OCI-LY3 (cell line): ENCODE data around the gene C1QTNF2.

Source experiments
- CTCF ChIP-seq: fragments of 200-600, 300-600 bp; sonication (generic); IDR thresholded peaks from 2 replicates; pipeline ENCODE4 v1.5.1; 2014; ENCODE audit warnings: antibody characterized with exemption, low read length, low read depth
- EZH2phosphoT487 ChIP-seq: fragments of 200-600 bp; shearing (Covaris generic); IDR thresholded peaks from 2 replicates; pipeline ENCODE4 v1.6.1; 2018; ENCODE audit warnings: antibody characterized with exemption, mixed run types, low read depth

GRCh38 chr5:160359242-160359641, 11.2 kb downstream of the C1QTNF2 start:
- TF ChIP-seq CTCF (no peak), EZH2phosphoT487 (no peak)
